NCI-H1436 treated with DMSO at 0.1 percent for 48 hours (cell line): Measurements from ENCODE around the gene DYNC1H1.

ENCODE experiments used
- DNase-seq: peaks from one replicate; lab custom pipeline; 2025; lab: John Stamatoyannopoulos, UW

The DYNC1H1 gene

DNA sequence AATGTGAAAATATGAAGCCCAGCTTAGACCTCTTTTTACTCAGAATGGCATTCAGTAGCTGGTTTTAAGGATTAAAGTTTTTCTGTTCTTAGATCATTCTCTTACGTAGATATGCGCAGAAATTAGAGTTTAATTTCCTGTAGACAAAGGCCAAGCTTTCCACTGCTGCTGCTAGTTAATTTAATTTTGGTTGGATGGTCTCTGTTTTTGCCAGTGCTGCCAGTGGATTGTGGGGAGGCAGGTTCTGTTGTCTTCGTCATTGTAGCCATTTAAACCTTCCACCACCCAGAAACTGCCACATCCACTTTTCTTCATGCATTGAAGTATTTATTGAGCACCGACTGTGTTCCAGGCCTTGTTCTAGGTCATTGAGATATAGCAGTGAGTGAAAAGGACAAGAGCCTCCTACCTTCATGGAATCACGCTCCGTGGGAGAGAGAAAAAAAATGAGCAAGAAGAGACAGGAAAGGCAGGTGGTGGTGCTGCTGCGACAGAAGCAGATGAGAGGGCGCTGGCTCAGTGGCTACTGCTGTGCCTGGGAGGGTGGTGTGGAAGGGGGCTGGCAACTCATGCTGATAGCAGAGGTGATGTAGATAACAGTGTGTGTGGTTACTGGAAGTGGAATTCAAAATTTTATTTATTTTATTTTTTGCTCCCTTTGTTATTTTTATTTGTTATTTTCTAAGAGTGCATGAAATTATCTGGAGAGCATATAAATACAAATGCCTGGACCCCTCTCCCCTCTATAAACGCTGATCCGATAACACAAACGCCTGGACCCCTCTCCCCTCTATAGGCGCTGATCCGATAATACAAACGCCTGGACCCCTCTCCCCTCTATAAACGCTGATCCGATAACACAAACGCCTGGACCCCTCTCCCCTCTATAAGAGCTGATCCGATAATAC lies 33.3 kb downstream of the DYNC1H1 start:
- DNase-seq = no peak

DNA sequence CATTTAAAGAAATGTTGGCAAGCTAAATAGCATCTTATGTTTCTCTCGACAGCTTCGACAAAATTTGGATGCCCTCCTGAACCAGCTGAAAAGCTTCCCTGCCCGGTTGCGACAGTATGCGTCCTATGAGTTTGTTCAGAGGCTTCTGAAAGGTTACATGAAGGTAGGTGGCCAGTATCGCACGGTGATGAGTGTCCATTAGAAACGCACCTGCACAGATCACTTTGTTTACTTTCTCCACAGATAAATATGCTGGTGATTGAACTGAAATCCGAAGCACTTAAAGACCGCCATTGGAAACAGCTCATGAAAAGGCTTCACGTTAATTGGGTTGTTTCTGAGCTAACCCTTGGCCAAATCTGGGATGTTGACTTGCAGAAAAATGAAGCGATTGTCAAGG lies 36.5 kb downstream of the DYNC1H1 start:
- DNase-seq = no peak

DNA sequence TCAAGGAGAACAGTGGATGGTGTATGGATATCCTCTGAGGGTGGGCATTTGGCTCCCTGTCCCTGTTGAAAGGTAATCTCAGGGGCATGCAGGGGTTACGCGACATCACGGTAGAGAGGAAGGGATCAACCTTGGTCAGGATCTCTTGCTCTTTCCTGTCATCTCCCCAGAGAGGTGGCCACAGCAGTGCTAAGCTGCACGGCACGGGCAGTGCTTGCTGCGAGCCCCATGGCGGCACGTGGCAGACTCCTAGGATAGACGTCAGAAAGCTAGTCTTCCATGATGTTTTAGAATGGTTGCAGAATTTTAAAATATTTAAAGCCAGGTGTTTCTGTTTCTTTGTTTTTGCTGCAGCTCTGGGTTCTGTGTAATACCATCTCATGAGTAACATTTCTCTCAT lies 41.0 kb downstream of the DYNC1H1 start:
- DNase-seq = no peak

DNA sequence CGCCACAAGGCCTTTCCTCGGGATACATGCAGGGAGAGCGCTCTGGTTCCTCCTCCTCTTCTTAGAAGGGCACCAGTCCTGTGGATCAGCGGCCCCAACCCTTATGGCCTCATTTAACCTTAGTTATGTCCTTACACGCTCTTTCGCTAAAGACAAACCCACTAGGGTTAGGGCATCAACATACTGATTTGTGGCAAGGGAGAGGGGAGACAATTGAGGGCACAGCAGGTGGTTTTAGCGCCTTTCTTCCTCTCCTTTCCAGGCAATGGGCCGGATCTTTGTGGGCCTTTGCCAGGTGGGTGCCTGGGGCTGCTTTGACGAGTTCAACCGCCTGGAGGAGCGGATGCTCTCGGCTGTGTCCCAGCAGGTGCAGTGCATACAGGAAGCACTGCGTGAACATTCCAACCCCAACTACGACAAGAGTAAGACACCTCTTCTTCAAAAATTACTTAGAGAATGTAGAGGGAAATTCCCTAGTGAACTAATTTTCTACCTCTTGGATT lies 43.6 kb downstream of the DYNC1H1 start:
- DNase-seq = no peak

DNA sequence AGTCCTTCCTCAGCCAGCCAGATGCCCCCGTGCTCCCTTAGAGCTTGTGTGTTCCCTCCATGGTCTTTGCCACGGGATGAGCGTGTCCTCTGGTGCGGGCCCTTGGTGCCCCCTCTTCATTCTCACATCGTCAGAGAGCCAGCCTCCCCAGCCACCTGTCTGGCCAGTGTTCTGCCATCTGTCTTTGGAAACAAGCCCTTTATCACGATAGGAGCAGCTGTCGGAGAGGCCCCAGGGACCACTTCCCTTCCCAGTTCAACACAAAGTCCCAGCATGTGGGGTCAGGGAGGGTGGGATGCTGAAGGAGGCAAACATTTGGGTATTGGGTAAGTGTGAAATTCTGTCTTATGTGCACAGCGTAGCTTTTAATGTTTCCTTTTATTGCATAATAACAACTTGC lies 44.5 kb downstream of the DYNC1H1 start:
- DNase-seq = no peak

DNA sequence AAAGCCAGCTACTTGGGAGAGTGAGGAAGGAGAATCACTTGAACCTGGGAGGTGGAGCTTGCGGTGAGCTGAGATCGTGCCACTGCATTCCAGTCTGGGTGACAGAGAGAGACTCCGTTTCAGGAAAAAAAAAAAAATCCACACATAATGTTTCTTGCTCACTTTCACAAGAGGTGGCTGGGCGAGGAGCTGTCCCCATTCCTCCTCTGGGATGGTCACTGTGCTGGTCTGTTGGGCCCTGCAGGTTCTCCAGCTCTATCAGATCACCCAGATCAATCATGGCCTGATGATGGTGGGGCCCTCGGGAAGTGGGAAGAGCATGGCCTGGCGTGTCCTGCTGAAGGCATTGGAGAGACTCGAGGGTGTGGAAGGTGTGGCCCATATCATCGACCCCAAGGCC lies 47.3 kb downstream of the DYNC1H1 start:
- DNase-seq = no peak

DNA sequence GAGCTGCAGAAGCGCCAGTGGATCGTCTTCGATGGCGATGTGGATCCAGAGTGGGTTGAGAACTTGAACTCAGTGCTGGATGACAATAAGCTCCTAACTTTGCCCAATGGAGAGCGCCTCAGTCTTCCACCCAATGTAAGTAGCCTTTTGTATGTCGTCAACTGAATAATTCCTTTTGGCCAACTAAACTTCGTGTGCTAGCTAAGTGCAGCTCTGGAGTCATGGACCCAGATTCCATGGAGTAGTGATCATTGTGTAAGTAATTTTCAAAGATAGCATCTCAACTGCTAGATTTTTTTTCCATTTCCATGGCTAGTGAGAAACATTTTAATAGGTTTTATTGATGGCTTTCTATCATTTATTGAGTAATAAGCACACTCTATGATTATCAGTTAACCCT lies 48.0 kb downstream of the DYNC1H1 start:
- DNase-seq = no peak

DNA sequence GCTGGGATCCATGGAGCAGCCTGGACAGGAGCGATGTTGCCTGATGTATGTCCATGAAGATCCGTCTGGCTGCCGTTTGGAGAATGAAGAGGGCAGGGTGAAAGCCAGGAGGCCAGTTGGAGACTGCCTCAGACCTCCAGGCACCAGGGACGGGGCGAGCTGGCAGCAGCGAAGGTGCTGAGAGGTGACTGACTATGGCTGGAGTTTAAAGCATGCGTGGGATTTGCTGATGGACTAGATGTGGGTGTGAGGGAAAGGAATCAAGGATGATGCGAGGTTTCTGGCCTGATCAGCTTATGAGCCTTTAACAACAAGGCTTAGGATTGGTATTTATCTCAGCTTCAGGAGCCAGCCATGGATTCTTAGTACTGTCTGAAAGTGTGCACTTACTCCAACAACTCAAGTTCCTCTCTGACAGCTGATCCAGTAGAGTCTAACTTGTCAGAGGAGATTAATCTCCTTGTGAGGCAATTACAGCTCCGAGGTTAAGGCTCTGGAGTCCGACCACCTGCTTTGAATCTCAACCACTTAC lies 49.4 kb downstream of the DYNC1H1 start:
- no peak for DNase-seq

DNA sequence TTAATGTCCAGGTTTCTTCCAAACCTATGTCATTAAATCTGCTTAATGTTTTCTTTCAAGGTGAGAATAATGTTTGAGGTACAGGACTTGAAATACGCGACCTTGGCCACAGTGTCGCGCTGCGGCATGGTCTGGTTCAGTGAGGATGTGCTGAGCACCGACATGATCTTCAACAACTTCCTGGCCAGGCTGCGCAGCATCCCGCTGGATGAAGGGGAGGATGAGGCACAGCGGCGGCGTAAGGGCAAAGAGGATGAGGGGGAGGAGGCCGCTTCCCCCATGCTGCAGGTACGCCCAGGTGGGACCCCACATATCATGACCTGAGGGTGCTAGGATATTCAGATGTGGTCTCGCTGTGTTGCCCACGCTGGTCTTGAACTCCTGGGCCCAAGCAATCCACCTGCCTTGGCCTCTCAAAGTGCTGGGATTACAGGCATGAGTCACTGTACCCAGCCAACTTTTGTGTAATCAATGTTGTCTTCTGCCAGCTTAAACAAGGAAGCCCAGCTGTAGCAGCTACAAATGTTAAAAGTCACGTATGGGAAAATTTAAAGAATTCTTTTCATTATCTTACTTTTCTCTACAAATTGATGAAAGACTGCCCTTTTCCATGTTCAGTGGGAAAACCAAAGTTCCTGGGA lies 50.8 kb downstream of the DYNC1H1 start:
- no peak for DNase-seq

DNA sequence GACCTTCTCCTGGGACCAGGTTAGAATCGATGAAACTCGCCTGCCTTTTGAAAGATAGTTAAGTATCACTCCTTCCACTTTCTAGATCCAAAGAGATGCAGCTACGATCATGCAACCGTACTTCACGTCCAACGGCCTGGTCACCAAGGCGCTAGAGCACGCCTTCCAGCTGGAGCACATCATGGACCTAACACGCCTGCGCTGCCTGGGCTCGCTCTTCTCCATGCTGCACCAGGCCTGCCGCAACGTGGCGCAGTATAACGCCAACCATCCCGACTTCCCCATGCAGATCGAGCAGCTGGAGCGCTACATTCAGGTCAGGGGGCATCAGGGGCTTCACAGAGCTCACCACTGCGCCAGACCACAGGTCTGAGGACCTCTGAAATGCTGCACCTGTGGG lies 51.4 kb downstream of the DYNC1H1 start:
- DNase-seq = no peak

DNA sequence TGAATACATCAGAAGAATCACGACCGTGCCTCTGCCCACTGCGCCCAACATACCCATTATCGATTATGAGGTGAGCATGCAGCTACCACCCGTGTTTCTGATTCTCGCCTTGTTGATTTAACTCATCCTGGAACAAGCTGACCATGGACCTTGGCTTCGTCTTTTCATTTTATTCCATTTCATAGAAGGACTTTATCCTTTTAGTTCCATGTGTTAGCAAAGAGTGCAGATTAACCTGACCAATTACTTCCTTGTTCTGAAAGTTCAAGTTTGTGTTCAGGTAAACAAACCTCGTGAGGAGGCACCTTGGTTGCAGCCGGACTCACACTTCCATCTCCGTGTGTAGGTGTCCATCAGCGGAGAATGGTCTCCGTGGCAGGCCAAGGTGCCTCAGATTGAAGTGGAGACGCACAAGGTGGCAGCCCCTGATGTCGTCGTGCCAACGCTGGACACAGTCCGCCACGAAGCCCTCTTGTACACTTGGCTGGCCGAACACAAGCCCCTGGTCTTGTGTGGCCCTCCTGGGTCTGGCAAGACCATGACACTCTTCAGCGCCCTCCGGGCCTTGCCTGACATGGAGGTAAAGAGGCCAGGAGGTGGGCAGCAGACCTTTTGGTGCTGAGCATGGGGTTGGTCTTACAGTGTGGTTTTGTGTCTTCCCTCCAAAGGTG lies 52.2 kb downstream of the DYNC1H1 start:
- DNase-seq = no peak

DNA sequence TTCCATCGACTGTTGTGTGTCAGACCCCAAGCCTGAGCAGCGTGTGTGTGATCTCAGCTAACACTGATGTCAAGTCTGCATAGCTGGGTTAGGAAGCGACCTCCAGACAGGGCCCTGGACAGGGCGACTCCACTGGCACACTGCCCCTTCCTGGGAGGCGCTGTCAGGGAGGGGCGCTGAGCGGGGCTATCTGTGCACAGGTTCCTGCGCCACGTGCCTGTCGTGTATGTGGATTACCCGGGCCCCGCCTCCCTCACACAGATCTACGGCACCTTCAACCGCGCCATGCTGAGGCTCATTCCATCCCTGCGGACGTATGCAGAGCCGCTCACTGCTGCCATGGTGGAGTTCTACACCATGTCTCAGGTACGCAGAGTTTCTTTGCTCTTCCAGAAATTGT lies 53.9 kb downstream of the DYNC1H1 start:
- no peak for DNase-seq

DNA sequence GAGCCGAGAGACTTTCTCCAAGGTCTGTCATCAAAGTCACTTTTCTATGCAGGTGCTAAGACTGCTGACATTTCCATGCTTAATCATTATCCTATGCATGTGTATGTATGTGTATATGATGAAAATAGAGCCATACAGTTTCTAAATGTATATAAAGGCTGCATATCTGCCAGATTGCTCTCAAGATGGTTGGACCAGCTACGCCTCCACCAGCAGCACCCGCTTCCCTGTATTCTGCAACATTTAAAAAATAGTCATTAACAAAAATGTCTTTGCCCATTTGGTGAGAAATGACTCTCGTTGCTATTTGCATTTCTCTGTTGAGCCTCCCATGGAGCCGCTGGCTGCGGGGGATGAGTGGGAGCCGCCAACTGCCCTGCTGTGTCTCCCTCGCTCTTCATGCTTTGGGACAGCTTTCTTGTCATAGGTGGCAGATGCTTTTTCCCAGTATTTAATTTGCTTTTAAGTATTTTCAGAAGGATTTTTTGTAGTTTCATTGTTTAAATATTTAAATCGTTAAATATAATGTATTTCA lies 54.7 kb downstream of the DYNC1H1 start:
- no peak for DNase-seq

DNA sequence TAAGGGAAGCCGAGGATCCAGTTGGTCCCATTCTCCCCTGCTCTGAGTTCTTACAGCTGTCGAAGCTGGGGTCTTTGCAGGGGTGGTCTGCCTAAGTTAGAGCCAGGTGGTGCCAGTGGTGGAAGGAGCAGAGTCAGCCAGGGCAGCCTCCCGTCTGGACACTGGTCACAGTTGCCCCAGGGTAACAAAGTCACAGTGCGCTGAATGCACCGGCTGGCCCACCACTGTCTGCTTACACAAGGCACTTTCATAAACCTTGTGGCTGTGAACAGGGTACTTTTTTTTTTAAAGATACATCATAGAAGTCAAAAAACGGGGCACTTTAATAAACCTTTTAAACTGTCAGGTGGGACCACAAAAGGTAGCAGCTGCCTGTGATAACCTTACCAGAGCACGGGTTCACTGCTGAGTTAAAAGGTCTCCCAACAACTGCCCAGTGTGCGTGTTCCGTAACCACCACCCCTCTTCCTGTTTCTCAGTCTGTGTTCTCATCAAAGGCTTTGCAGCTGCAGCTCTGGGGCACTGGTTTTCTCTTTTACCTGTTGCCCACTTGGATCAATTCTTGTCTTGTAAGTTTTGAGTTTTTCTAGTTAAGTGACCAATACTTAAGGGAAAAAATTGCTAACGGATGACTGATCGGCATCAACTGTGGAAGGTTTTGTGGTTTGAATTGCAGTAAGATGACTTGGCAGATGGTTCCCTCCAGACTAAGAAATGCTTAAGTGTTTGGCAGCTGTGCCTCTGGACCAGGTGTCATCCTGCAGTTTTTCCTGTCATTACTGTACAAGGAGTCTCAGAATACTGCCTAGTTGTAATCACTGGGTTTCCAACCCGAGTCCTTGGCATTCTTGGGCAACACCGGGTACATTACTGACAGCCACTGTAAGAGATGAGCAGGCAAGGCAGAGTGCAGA lies 55.9 kb downstream of the DYNC1H1 start:
- DNase-seq = no peak

DNA sequence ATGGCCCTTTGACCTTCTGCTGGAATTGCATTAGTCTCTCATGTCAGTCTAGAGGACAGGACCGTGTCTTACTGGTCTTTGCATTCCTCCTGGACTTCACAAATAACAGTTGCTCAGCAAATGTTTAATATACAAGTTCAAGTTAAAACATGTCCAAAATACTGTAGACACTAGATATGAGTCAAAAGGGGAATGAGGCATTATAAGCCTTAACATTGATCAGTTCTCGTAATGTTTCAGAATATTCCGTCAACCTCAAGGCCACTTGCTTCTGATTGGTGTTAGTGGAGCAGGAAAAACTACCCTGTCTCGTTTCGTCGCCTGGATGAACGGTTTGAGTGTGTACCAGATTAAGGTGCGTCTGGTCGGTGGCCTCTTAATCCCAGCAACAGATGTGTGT lies 62.6 kb downstream of the DYNC1H1 start:
- DNase-seq = no peak

DNA sequence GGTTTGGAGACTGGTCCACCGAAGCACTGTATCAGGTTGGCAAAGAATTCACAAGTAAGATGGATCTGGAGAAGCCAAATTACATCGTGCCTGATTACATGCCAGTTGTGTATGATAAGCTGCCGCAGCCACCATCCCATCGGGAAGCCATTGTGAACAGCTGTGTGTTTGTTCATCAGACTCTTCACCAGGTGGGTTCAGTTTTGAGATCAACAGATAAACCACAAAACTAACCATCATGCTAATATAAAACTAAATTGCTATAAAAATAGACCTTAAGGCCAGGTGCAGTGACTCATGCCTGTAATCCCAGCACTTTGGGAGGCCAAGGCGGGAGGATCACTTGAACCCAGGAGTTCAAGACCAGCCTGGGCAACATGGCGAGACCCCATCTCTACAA lies 63.6 kb downstream of the DYNC1H1 start:
- DNase-seq = no peak

DNA sequence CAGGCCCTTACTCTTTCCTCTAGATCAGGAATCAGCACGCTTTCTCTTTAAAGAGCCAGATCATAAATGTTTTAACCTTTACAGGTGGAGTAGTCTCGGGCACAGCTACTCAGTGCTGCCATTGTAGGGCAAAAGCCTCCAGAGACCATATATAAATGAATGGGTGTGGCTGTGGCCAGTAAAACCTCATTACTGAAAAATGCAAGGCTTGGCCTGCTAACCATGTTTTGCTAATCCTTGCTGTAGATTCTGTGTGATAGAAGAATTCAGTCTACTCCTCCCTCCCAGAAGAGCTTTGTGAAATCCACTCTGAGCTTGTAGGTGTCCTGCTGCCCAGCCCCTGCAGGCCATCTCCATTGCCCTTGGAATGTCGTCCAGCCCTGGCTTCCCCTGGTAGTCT lies 64.4 kb downstream of the DYNC1H1 start:
- no peak for DNase-seq

DNA sequence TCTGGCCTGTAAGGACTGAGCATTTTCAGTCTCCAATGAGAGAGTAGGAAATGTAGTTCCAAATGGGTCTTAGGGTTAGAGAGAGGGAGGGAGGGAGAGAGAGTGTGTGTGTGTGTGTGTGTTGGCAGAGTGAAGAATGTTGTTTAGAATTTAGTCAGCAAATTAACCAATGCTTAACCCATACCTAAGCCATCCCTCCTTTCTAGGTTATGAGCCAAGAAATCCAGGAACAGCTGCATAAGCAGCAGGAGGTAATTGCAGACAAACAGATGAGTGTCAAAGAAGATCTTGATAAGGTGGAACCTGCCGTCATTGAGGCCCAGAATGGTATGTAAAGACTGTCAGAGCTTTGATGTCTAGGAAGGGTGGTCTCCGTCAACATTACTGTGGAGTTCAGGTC lies 65.6 kb downstream of the DYNC1H1 start:
- DNase-seq = no peak

DNA sequence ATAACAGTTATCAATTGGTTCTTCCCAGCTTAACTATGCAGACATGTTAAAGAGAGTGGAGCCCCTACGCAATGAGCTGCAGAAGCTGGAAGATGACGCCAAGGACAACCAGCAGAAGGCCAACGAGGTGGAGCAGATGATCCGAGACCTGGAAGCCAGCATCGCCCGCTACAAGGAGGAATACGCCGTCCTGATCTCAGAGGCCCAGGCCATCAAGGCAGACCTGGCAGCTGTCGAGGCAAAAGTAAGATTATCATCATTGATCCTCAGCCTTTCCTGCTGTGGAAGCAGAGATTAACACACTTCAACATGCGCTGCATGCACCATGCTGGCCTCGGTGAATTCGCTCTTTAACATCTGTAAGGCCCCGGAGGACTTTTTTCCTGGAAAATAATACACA lies 68.9 kb downstream of the DYNC1H1 start:
- DNase-seq = no peak

DNA sequence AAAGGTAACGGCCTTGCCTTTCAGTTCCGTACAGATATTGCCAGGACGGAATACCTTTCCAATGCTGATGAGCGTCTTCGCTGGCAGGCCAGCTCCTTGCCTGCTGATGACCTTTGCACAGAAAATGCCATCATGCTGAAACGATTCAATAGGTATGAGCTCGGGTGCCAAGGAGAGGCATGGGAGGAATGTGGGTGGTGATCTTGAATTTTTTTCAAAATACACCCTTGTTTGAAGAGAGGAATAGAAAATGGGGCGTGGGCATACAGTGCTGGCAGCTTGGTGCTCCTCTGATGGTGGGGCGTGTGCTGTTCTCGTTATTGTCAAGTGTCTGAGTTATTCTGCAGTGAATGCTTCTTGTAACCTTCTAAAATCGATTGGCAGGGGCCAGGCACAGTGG lies 69.9 kb downstream of the DYNC1H1 start:
- DNase-seq = no peak

DNA sequence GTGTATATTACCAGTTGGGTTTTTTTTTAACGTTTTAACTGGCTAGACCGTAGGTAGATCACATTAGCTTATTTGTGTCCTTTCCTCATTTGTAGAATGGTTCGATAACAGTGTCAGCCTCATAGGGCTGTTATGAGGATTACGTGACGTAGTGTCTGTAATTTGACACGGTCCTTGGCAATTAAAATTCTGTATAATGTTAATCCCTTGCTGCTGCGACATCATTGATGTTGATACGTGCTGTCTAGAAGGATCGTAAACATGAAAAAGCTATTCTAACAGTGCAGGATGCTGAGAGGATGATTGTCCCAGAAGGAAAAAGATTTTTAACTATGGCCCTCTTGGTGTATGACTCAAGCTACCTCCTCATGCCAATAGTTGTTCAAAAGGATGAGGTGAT lies 71.5 kb downstream of the DYNC1H1 start:
- no peak for DNase-seq
